HG02870 (cell line): ENCODE data around the gene UGT1A7.
"Not testable (repeated sequence)": the region's sequence is repeated elsewhere in the genome, so short reads cannot be mapped to it uniquely, and the experiment has no call there.

Experiments used
- ATAC-seq: cut with Tn5 transposase; IDR thresholded peaks from one replicate; pipeline ENCODE4 v1.9.1; 2021; ENCODE audit warnings: mild to moderate bottlenecking, moderate library complexity; ENCODE audit not compliant: unreplicated experiment

Gene UGT1A7

GRCh38 chr2:233681521-233682099, at the start of gene UGT1A7:
Gene UGT1A7, plus strand, starts transcription at chr2:233681901. Its CDS starts 37 bp downstream, at chr2:233681938.
- no peak for ATAC-seq

GRCh38 chr2:233636306-233636705, 45.4 kb upstream of the UGT1A7 start, which contains the start of gene UGT1A10:
Gene UGT1A10, plus strand, starts transcription at chr2:233636448. Its CDS starts 75 bp downstream, at chr2:233636523.
- ATAC-seq: not testable (repeated sequence)

- no peak for ATAC-seq
Observed at GRCh38 chr2:233638836-233639235, 42.9 kb upstream of the UGT1A7 start.

DNA sequence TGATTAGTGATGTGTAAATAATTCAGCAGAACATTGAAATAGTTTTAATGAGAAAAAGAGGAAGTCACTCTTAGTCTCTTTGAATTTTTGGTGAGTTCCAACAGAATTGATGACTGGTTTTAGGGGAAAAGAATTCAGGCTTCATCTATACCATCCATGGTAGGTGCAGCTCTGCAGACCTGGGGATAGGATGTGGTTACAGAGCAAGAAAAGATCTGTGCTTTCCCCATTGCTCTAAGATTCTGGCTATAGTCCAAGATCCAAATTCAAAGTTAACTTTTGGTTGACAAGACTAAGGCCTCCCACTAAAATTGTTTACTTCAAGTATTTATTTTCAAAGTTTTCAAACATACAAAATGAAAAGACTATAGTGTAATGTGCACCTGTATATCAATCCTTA, 41.8 kb upstream of the UGT1A7 start:
- ATAC-seq: no peak

DNA sequence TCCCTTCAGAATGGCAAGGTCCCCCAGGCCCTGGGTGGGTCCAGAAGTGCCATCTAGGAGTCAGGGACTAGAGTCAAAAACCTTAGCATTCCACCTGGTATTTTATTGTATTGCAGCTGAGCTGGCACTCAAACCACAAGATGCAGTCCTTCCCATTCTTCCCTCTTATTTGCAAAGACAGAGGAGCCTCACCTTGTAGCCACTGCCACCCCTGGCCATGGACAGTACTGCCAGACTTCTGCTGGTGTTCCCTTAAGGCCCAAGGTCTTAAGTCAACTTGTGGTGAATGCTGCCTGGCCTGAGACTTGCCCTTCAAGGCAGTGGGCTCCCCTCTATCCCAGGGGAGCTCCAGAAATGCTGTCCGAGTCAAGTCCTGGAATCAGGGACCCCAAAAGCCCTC, 38.6 kb upstream of the UGT1A7 start:
- no peak for ATAC-seq

DNA sequence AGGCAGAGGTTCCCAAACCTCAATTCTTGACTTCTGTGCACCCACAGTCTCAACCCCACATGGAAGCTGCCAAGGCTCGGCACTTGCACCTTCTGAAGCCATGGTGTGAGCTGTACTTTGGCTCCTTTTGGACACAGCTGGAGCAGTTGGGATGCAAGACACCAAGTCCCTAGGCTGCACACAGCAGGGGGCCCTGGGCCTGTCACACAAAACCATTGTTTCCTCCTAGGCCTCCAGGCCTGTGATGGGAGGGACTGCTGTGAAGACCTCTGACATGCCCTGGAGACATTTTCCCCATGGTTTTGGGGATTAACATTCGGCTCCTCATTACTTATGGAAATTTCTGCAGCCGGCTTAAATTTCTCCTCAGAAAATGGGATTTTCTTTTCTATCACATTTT, 35.7 kb upstream of the UGT1A7 start:
- not testable (repeated sequence) for ATAC-seq

- no peak for ATAC-seq
Observed at GRCh38 chr2:233650981-233651380, 30.7 kb upstream of the UGT1A7 start.

GRCh38 chr2:233651430-233651829, 30.3 kb upstream of the UGT1A7 start:
- ATAC-seq: no peak

GRCh38 chr2:233654501-233654900, 27.2 kb upstream of the UGT1A7 start:
- no peak for ATAC-seq

GRCh38 chr2:233655043-233655442, 26.7 kb upstream of the UGT1A7 start:
- ATAC-seq: no peak

GRCh38 chr2:233655943-233656342, 25.8 kb upstream of the UGT1A7 start:
- not testable (repeated sequence) for ATAC-seq

GRCh38 chr2:233656443-233656842, 25.3 kb upstream of the UGT1A7 start:
- ATAC-seq: no peak

GRCh38 chr2:233658610-233659009, 23.1 kb upstream of the UGT1A7 start:
- ATAC-seq: no peak

- ATAC-seq: no peak
Observed at GRCh38 chr2:233663911-233664310, 17.8 kb upstream of the UGT1A7 start.

DNA sequence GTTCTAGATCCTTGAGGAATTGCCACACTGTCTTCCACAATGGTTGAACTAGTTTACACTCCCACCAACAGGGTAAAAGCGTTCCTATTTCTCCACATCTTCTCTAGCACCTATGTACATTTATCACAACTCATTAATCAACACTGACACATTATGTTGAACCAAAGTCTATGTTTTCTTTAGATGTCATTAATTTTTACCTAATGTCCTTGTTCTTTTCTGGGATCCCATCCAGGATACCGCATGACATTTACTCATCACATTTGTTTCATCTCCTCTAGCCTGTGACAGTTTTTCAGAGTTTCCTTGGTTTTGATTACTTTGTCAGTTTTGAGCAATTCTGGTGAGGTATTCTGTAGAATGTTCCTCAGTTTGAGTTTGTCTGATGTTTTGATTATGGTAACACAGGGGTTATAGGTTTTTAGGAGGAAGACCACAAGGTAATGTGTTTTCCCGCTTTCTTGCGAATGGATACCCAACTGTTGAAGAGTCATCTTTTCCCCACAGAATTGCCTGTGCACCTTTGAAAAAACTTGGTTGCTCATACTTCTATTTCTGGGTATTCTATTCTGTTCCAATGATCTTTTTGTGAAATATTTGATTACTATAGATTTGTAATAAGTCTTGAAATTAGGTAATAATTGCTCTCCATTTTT, 13.0 kb upstream of the UGT1A7 start:
- no peak for ATAC-seq

DNA sequence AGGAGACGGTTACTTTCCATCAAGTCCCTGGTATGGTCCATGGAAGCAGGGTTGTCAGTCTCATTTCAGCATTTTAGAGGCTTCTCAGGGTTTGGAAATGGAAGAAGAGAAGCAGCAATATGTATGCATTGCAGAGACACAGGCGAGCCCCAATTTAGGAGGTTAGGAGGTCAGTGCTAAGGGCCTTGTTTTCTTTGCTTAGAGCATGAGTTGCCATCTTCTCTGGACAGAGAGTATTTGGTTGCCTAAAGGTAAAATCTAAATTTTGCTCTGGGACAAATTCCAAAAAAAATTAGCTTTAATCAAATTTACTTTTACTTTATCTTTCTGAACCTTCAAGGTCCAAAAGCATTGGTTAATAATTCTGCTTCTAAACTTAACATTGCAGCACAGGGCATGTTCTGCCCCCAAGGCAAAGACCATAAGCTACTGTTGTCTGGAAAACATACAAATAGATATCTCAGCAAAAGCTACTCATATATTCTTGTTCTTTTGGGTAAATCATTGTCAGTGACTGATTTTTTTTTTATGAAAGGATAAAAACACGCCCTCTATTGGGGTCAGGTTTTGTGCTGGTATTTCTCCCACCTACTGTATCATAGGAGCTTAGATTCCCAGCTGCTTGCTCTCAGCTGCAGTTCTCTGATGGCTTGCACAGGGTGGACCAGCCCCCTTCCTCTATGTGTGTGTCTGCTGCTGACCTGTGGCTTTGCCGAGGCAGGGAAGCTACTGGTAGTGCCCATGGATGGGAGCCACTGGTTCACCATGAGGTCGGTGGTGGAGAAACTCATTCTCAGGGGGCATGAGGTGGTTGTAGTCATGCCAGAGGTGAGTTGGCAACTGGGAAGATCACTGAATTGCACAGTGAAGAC, 10.2 kb upstream of the UGT1A7 start, which contains the start of gene UGT1A9:
TSS of gene UGT1A9 (plus strand) at position 609 of the 872 bp plus-strand sequence. CDS start at position 646, 37 bp downstream.
- no peak for ATAC-seq

- ATAC-seq: no peak
Observed at GRCh38 chr2:233672886-233673285, 8.8 kb upstream of the UGT1A7 start.

DNA sequence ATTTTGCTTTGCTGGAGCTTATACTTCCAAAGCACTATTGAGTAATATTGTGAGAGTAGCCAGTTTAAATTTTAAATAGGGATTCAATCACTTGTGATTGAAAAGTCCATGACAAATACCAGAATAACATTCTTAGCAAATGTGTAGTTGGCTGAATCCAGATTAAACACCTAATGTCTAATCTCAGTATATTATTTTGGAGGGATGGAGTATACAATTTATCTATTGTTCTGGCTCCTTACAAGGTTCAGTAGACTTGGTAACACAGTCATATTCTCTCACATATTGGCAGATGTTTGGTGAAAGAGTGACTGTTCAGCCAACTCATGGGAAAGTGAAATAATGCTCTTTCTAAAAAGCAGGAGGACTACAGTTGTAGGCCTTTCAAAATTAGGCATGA, 7.8 kb upstream of the UGT1A7 start:
- no peak for ATAC-seq

DNA sequence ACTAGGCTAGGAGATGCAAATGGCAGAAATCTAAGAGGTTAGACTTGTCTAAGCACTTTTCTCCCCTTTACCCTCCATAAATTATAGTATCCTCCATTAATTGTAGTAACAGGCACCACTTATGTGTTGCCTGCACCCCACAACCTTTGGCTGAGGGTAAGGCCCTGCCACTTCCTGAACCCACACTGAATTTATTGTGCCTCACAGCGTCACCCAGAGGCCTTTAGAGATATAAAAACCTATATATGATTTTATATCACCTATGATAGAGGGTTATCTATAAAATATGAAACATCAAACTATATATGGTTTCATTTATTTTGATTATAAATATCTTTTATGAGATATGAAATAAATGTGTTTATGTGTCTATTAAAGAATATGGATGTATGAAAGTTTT, 7.4 kb upstream of the UGT1A7 start:
- ATAC-seq: no peak

- no peak for ATAC-seq
Observed at GRCh38 chr2:233674995-233675394, 6.7 kb upstream of the UGT1A7 start.

DNA sequence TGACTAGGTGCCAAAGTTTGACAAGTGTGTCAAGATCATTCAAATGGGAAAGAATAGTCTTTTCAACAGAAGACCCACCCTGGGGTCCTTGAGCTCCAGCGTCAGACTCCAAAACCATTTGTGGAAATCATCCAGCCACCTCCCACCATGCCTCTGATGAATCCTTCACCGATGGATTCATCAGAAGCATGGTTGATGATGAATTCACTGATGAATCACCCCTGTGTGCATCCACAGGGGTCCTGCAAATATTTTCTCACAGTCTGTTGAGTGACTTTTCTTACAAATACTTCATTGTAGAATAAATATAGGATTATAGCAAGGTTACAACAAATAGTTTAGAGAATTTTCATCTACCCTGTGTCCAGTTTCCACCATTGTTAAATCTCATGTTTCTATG, 5.7 kb upstream of the UGT1A7 start:
- no peak for ATAC-seq

DNA sequence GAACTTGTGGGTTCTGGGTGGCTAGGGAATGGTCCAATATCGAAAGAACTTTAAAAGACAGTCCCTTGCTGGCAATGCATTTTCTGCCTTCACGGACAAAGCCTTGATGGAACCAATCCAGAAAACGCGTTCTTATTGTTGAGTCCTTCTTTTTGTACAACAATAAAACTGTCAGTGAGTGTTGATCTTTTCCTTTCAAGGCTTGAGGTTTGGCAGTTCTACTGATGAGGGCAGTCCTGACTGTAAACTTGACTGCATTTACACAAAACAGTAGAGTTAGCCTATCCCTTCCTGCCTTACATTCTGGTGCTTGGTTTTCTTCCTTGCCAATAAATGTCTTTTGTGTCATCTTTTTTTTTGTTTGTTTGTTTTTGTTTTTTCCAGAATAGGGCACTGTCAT, 2.5 kb upstream of the UGT1A7 start:
- ATAC-seq: no peak
